ENCODE data around the gene GFPT1.

Gene GFPT1

GRCh38 chr2:69386789-69387734 lies at the start of gene GFPT1:
TSS of gene GFPT1 (minus strand) at chr2:69387227. CDS start at chr2:69387071, 156 bp downstream.
- peak; percentile 94 for DNase-seq (ENCODE audit: low read depth, low spot score)
- no peak for TF ChIP-seq CTCF (IDR thresholded peaks at IDR 0.05; ENCODE audit: low read depth, low read length)
- H3K4me3 ChIP-seq (ENCODE audit: low read depth, low read length): peak within 1 kb of the TSS; percentile 88
- in situ Hi-C loops (cut with HindIII; ENCODE audit: low sequenced_read_pairs): no loop called here

- TF ChIP-seq CTCF (IDR thresholded peaks at IDR 0.05; ENCODE audit: low read depth, low read length): no peak
- in situ Hi-C loops (cut with HindIII; ENCODE audit: low sequenced_read_pairs): no loop called here
- peak; percentile 28 for DNase-seq (ENCODE audit: low read depth, low spot score)
- peak overlapping the region; percentile 95 for H3K4me3 ChIP-seq (ENCODE audit: low read depth, low read length)
These were observed 49.5 kb upstream of the GFPT1 start for GRCh38 chr2:69436596-69436937.

- in situ Hi-C loops (cut with HindIII; ENCODE audit: low sequenced_read_pairs): no loop called here
- TF ChIP-seq CTCF (IDR thresholded peaks at IDR 0.05; ENCODE audit: low read depth, low read length): no peak
- H3K4me3 ChIP-seq (ENCODE audit: low read depth, low read length): no peak overlapping the region
- DNase-seq (ENCODE audit: low read depth, low spot score): no peak
These were observed 47.7 kb upstream of the GFPT1 start for GRCh38 chr2:69434753-69435152.

- in situ Hi-C loops (cut with HindIII; ENCODE audit: low sequenced_read_pairs): no loop called here
- no peak for DNase-seq (ENCODE audit: low read depth, low spot score)
- no peak overlapping the region for H3K4me3 ChIP-seq (ENCODE audit: low read depth, low read length)
- no peak for TF ChIP-seq CTCF (IDR thresholded peaks at IDR 0.05; ENCODE audit: low read depth, low read length)
These were observed 42.6 kb upstream of the GFPT1 start for GRCh38 chr2:69429491-69430183.

GRCh38 chr2:69428981-69429380 lies 42.0 kb upstream of the GFPT1 start:
- no peak for TF ChIP-seq CTCF (IDR thresholded peaks at IDR 0.05; ENCODE audit: low read depth, low read length)
- in situ Hi-C loops (cut with HindIII; ENCODE audit: low sequenced_read_pairs): no loop called here
- no peak for DNase-seq (ENCODE audit: low read depth, low spot score)
- no peak overlapping the region for H3K4me3 ChIP-seq (ENCODE audit: low read depth, low read length)

GRCh38 chr2:69424419-69424818 lies 37.4 kb upstream of the GFPT1 start:
- no peak for DNase-seq (ENCODE audit: low read depth, low spot score)
- no peak for TF ChIP-seq CTCF (IDR thresholded peaks at IDR 0.05; ENCODE audit: low read depth, low read length)
- in situ Hi-C loops (cut with HindIII; ENCODE audit: low sequenced_read_pairs): no loop called here
- H3K4me3 ChIP-seq (ENCODE audit: low read depth, low read length): no peak overlapping the region
